NCI-H1105 (cell line): ENCODE measurements around the gene SLC35A3.
"Not testable (repeated sequence)": the region's sequence is repeated elsewhere in the genome, so short reads cannot be mapped to it uniquely, and the experiment has no call there.

Source experiments
- DNase-seq: peaks from one replicate; lab custom pipeline; 2025; lab: John Stamatoyannopoulos, UW

The SLC35A3 gene

DNA sequence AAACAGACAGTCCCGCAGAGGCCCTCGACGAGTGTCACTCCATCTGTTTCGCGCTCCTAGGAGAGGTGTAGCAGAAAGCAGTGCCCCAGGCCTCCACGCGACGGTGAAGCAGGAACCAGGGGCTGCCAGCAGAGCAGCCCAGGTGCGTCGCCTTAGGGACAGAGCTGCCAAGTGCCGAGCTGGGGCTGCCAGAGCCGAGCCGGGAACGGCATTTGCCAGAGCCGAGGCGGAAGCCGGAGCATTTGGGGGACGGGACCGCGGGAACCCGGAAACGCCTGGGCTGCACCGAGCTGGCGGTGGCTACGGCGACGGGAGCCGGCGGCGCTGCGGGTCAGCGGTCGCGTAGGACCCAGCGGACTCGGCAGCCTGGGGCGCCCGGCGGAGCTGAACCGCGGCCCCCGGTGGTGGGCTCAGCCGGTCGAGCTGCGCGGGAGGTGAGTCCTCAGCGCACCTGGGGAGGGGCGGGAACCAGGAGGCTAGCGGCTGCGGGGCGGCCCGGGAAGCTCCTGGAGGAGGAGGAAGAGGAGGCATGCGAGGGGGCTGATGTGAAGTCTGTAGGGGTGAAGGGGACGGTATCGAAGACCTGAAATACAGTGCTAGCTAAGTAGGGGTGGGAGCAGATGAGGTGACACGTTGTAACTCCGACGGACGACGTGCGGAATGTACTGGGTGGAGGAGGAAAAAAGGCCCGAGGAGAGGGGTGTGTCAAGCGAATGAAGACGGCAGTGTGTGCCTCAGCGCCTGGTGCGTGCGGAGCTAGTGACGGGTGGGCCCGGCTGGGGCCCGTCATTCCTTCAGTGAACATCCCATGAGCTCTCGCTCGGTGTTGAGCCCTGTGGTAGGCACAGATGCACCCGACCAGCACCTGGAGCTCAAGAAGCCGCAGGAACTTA, at the start of gene SLC35A3:
TSS of gene SLC35A3 (plus strand) at position 268 of the 893 bp plus-strand sequence. CDS start 23,559 bp downstream, outside the sequence.
- peak; percentile 83 for DNase-seq

DNA sequence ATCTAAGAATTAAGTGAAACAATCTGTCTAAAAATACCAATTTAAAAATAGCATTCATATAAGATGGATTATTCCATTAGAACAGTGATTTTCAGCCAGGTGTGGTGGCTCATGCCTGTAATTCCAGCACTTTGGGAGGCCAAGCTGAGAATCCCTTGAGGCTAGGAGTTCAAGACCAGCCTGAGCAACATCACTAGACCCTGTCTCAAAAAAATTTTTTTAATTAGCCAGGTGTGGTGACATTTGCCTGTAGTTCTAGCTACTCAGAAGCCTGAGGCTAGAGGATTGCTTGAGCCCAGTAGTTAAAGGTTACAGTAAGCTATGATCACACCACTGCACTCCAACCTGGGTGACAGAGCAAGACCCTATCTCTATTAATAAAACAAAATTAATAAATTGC, 35.0 kb upstream of the SLC35A3 start:
- no peak for DNase-seq

DNA sequence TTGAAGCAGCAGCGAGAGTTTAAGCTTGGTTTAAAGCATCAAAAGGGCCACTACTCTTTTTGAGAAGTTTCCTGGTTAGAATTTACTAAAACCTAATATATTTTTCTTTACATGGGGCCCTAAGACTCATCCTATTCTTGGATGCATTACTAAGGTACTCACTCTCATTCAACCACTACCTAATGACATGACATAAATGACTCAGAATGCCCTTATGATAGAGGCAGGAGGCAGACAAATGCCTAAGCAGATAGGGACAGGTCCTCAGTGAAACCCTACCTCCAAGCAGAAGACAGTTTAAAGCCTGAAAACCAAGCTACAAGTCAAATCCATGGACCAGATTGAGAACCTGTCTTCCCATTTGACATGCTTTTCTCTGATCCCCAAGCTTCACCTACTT, 34.3 kb upstream of the SLC35A3 start:
- DNase-seq = no peak

DNA sequence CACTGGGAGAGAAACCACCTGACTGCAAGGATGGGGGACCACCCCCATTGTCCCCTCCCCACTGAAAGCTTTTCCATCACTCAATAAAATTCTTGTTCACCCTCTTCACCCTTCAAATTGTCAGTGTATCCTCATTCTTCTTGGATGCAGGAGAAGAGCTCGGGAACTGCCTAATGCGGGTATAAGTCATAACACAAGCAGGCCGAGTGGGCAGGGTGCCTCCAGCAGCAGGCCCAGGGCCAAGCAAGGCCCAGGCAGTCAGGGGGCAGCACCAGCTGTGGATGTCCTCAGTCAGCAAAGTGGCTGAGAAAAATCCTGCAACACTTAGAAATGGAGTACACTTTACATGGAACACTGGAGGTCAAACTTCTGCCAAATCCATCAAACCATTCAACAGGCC, 33.7 kb upstream of the SLC35A3 start:
- no peak for DNase-seq

DNA sequence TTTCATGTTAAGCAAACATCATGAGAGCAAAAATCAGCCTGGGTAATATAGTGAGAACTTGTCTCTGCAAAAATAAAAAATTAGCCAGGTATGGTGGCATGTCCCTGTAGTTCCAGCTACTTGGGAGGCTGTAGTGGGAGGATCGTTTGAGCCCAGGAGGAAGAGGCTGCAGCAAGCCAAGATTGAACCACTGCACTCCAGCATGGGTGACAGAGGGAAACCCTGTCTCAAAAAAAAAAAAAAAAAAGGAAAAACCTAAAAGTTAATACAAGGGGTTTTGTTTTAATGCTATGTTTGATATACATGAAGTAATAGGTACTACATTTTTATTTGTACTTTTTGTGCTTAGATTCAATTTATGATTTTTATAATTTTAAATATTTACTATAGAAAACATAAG, 27.1 kb upstream of the SLC35A3 start:
- no peak for DNase-seq

DNA sequence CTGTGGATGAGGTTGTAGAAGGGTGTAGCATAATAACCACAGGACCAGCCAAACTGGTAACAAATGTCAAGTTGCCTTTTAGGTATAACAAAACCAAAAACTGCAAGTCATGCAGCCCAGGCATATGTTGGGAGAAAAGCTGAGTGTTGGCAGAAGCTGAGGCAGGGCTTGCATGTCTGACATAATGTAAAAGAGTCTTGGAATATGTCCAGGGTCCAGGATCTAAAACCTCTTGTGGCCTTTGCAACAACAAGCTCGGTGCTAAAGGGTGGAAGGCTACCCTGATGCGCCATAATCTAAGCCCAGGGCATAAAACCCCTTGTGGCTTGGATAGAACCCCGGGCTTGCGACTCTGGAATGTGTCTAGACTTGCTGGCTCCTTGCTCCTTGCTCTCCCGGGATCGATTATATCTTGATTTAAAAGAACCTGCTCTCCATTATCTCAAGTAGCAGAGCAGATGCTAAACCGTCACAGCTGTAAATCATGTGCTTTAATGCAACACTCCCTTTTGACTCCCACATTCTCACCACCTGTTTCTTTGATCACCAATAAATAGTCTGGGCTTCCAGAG, 26.5 kb upstream of the SLC35A3 start:
- peak; percentile 95 for DNase-seq

DNA sequence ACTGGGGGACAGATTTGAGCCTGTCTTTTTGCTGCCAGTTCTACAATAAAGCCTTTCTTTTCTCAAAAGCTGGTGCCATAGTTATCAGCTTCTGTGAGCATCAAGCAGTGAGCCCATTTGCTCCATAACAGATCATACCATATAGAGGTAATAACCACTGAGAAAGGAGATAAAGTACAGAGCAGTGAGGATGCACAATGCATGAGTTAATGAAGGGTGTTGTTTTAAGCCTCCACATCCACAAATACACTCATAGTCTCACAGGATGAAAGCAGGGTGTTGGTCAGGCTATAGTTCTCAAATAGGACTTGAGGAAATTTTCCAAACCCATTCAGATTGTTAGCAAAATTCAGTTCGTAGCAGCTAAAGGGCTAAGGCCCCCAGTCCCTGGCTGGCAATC, 25.6 kb upstream of the SLC35A3 start:
- DNase-seq = no peak

DNA sequence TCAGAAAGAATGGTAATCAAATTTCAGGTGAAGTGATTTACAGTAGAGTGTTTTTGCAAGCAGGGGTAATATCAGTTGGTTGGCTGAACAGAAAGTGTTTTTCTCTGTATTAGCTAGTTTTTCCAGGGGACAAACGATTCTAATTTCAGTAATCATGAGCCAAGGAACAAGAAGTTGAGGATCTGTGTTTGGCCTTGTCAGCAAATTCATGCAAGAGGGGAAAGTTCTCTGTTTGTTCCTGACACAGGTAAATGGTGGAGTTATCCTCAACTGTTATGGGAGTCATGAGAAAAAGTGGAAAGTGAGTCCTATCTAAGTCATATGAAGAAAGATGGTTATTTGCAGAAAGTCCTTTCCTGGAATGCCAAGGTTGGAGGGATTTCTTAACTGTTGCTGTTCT, 24.6 kb upstream of the SLC35A3 start:
- DNase-seq = no peak

DNA sequence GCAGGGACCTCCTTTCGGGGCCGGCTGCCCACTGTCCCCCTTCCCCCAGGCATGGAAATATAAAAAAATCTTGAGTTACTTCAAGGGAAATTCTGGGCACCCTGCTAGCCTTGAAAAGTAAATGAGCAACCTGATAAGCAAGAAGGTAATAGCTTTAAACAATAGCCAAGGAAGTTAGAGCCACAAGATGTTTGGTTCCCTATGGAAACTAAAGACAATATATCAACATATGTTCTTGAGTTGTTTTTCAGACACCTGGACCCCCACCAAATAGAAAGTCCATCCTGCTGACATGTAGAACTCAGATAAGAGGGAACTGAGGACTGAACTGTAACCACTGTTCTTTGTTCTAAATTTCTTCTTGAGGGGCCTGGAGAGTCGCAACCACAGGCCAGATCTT, 19.3 kb upstream of the SLC35A3 start:
- DNase-seq = no peak

DNA sequence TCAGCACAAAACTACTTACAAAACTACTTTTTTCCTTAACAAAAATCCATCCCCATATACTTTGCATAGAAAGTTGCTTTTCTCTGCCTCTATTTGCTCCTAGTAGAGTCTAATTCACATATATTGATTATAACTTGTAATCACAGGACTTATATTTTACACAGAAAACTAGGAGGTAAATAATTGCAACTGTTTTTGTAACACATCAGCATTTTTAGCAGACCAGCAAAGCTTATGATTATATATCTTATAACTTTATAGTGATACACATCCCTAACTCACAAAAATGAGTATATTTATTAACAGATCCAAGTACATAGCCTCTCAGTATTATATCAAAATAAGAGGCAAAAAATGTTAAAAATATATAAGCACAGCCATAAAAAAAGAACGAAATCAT, 17.3 kb upstream of the SLC35A3 start:
- no peak for DNase-seq

DNA sequence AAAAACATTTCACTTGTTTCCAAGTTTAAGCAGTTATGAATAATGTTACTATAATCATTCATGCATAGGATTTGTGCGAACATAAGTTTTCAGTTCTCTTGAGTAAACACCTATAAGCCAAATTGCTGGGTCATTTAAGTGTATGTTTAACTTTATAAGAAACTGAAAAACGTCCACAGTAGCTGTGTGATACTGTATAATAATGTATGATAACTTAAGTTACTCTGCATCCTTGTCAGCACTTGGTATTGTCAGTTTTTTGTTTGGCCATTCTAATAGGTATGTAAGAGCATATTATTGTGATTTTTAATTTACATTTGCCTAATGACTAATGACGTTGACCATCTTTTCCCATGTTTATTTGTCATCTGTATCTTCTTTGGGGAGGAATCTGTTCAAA, 14.4 kb upstream of the SLC35A3 start:
- no peak for DNase-seq

DNA sequence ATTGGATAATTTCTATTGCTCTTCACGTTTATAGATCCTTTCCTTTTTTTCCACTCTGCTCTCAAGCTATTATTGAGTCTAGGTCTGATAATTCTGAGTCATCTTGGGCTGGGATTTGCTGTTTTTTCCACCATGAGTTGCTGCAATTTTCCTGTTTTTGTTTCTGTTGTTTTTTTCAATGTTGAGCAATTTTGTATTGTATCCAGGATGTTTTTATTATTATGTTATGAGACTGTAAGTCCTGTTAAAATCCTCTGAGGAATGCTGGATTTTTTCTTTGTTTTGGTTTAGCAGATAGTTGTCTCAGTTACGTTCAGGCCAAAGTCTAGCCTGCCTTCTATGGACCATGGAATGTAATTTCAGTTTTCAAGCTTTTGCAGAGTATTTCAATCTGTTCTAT, 13.0 kb upstream of the SLC35A3 start:
- DNase-seq = no peak

DNA sequence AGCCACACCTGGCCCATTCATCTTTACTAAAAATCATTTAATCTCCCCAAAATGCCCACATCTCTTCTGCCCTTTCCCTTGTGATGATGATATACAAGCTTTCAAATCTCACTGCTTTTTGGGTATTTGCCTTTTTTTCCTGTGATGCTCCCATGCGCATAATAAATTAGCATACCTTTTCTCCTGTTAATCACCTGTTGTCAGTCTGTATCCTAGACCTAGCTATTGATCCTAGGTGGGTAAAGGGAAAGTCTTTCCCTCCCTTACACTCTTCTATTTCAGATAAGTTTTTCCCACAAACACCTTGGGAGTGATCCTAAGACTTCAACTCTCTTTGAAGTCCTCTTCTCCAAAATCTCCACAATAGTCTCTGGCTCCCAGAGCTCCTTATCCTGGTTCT, 12.0 kb upstream of the SLC35A3 start:
- no peak for DNase-seq

DNA sequence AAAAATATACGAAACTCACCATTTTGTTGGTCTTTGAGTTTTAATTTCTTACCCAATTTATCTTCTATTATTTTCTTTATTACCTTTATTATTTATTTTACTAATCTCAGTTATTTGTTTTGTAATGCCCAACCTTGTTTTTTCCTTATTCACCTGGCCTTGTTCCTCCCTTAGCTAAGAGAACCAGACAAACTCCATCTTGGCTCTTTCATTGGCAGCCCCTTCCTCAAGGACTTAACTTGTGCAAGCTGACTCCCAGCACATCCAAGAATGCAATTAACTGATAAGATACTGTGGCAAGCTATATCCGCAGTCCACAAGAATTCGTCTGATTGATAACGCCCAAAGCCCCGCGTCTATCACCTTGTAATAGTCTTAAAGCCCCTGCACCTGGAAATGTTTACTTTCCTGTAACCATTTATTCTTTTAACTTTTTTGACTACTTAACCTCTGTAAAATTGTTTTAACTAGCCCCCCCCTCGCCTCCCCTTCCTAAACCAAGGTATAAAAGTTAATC, 10.5 kb upstream of the SLC35A3 start:
- DNase-seq = not testable (repeated sequence)

DNA sequence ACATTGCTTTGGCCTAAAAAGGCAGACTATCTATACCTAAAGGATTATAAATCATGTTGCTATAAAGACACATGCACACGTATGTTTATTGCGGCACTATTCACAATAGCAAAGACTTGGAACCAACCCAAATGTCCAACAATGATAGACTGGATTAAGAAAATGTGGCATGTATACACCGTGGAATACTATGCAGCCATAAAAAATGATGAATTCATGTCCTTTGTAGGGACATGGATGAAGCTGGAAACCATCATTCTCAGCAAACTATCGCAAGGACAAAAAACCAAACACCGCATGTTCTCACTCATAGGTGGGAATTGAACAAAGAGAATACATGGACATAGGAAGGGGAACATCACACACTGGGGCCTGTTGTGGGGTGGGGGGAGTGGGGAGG, 9.5 kb upstream of the SLC35A3 start:
- not testable (repeated sequence) for DNase-seq

DNA sequence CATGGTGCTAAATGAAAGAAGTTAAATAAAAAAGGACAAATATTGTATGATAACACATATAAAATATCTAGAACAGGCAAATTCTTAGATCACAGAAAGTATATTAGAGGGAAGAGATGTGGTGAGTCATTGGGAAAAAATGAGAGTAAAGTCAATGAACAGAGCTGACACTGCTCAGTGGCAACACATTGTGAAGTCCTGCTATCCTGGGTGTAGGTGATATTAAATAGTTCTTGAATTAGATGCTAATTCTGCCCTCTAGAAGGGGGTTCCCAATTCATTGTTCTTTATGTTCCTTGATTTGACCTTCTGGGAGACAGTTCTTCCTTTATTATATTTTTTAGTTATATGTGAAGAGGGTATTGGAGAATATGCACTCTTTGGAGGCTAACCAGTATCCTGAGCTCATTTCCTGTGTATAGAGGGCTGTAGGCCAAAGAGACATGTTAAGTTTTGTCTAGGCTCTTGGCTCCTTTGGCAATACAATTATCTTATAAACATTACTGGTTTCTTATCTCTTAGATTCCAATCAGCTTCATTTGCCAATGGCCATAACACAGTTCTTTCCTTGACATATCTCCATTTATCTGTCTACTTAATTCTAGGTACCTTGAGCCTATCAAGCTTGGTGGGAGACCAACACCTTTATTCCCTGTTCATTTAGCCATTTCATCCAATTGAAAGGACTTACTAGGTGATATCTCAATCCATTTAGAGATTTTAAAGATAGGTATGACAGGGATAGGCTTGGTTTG, 6.6 kb upstream of the SLC35A3 start:
- DNase-seq = no peak

DNA sequence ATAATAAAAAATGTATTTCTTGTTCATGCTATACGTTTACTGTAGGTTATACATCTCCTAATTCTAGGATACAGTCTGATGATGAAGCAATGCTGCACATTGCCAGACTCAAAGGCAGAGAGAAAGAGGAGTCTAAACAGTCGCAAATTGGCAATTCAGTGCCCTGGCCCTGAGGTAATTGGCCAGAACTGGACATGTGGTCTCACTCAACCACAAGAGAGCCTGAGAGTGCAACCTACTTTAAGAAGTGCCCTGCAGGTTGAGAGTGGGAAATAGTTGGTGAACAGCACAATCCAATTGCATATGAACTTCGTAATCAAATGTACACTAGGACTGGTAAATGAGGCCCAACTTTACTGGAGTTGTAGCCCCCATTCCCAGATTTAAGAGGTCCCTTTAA, 5.0 kb upstream of the SLC35A3 start:
- no peak for DNase-seq

DNA sequence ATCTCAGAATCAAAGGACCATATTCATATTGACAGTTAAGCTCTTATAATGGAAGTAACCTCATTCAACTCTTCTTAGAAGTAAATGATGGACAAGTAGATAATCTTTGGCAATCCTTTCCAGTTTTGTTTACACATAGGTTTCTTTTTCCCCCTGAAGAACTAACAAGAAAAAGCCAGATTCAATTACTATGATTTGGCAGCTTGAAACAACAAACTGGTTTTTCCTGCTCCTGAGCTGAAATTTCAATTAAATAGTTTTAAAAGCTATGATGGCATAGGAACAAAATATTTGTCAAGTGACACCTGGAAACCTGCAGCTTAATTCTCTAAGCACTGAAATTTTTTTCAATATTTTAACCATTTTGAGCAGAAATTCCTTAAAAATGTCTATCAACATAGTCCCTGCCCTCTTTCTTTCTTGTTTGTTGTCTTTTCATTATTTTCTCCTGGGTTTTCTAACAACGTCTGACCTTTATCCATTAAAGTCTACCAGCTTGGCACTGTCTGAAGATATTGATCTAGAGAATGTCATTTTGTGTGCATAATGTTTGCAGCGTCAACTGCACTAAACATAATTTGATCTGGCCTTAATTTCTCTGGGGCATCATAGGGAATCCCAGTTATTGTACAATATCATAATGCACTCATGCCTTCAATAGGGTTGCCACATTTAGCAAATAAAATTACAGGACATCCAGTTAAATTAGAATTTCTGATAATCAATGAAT, 4.0 kb upstream of the SLC35A3 start:
- DNase-seq = peak; percentile 50

DNA sequence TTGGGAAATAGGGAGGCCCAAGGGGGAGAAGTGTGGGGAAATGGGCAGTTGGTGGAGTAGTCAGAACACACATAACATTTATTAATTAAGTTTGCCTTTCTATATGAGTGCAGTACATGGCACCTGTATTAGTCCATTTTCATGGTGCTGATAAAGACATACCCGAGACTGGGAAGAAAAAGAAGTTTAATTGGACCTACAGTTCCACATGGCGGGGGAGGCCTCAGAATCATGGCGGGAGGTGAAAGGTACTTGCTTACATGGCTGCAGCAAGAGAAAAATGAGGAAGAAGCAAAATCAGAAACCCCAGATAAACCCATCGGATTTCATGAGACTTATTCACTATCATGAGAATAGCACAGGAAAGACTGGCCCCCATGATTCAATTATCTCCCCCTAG, 1.6 kb upstream of the SLC35A3 start:
- no peak for DNase-seq

DNA sequence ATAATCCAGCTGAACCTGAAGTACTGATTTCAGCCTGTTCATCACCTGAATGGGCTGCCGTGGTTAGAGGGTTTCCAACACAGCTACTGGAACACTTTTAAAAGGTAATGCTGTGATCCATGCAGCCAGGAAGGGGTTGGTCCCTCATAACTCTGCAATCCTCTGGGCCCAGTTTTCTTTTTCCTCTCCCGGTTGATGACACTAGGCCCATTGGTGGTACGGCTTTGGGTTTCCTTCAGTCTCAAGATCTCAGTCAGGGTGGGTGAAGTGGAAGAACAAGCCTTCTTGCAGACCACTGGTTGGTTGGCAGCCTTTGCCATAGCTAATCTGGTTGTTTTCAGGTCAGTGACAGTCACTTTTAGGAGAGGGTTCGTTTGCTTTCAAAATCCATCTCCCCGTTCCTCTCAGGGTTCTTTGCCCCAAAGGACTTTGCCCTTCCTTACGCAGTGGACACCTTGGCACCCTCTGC, 502 bp upstream of the SLC35A3 start:
- DNase-seq = no peak

DNA sequence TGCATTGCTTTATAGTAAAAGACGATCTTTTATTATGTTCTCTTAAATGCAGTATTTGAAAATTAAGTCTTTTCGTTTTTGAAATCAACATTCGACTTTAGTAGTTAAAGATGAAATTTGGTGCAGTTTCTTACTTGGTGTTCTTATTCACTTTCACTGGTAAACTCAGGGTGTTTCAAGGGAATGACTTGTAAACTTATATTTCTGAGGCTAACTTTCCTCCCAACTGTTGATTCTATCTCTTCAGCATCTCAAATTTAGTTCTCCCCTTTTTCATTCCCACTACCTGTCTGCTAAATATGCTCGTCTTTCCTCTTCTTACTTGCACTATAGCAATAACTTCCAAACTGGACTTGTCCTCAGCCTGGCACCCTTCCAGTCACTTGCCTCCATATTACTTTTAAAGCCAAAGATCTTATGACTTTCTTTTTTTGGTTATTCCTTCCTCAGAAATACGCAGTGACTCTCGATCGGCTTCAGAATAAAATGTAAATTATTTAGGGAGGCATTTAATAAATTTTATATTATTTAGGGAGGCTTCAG, 988 bp downstream of the SLC35A3 start:
- DNase-seq = no peak

DNA sequence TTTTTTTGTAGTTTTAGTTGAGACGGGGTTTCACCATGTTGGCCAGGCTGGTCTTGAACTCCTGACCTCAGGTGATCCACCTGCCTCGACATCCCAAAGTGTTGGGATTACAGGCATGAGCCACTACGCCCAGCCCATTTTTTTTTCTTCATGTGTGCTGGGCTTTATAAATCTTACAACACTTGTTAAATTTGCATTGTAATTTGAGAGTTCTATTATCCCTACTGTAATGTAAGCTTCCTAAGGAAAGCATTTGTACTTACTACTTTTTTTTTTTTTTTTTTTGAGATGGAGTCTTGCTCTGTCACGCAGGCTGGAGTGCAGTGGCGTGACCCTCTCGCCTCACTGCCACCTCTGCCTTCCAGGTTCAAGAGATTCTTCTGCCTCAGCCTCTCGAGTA, 2.3 kb downstream of the SLC35A3 start:
- not testable (repeated sequence) for DNase-seq
